ENCODE results near the gene UNCX.
"Not testable (repeated sequence)": the region's sequence is repeated elsewhere in the genome, so short reads cannot be mapped to it uniquely, and the experiment has no call there.

Gene UNCX

GRCh38 chr7:1259621-1260243, 27.1 kb downstream of the UNCX start:
- DNase-seq = no peak

DNA sequence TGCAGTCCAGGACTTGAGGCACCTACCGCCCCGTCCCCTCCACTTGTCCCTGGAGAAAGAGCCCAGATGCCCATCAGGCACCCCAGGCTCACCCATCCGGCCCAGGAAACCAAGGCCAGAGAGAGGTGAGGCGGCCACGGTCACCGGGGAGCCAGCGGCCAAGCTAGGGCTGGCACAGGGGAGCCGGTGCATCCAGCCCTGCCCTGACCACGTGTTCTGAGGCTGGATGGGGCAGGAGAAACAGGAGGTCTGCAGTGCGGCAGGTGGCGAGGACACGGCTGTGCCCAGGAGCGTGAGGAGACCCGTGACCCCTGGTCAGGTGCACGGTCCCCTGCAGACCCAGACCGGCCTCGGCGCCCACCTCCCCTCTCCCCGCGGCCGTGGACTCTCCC, 27.6 kb downstream of the UNCX start:
- no peak for DNase-seq

DNA sequence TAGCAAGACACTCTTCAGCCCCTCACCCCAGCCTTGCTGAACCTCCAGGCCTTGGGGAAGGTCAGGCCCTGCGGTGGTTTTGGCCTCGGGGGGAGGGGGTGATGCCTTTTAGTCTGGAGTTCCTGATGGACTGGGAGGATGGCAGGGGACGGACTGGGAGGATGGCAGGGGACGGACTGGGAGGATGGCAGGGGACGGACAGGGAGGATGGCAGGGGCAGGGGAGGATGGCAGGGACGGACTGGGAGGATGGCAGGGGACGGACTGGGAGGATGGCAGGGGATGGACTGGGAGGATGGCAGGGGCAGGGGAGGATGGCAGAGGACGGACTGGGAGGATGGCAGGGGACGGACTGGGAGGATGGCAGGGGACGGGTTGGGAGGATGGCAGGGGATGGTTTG, 28.4 kb downstream of the UNCX start:
- DNase-seq = not testable (repeated sequence)

GRCh38 chr7:1262441-1262840, 29.8 kb downstream of the UNCX start:
- no peak for DNase-seq

GRCh38 chr7:1263391-1263951, 30.8 kb downstream of the UNCX start:
- DNase-seq = no peak

- DNase-seq = no peak
These were observed 31.9 kb downstream of the UNCX start for GRCh38 chr7:1264345-1265280.

DNA sequence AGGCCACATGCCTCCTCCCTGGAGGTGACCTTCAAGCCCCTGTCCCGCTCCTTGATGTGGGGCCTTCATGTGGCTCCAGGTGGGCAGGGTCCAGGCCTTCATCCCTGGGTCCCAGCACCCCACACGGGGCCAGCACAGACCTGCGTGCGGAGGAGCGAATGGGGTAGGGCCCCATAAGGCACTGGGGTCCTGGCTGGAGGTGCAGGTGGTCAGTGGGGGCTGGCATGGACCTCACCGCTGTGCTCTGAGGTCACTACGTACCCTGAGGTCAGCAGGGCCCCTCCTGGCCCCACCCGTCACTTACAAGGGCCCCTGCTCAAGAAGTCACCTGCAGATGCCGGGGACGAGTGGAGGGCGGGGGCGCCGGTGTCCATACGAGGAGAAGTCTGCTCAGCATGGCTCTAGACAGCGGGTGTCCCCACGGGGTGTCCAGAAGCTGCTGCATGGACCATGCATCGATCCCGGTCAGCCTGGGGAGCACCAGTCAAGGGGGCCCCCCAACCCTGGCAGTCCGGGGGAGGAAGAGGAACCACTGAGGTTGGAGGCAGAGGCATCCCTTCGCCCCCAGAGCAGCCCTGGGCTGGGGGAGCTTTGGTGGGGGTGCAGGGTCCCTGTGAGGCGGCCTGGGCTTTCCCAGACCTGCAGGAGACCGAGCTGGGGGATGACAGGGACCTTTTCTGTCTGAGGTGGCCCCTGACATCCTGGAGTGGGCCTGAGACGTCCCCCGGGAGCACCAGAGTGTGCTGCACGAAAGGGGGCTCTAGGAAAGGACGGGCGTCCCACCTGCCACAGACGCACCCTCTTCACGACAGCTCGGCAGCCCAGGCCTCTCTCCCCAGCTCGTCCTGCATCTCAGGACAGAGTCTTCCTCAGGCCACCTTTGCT, 34.6 kb downstream of the UNCX start:
- no peak for DNase-seq

GRCh38 chr7:1268076-1268815, 35.6 kb downstream of the UNCX start:
- no peak for DNase-seq

- DNase-seq = no peak
These were observed 36.2 kb downstream of the UNCX start for GRCh38 chr7:1268866-1269265.

DNA sequence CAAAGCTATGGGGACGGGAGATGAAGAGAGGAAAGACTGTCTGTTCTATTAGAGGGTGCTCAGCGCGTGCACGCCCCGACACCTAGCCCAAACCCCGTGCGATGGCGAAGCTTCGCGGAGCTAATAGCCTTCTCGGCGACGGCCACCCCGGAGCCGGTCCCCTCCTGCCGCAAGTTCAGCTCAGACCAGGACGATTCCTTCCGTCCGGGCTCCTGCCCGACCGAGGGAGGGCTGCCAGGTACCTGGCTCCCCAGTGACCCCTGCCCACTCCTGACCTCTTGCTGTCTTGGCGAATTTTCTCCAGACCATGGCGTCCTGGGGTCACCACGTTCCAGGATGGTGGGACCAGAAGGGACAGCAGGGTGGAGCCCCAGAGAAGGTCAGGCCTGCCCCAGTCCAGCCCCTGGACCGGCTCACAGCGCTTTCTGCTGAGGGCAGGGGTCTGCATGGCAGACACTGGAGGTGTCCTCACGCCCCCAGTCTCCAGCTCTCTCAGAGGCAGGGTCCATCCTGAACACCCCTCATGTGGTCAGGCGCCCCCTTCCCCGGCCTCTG, 36.7 kb downstream of the UNCX start:
- no peak for DNase-seq

- DNase-seq = no peak
These were observed 37.5 kb downstream of the UNCX start for GRCh38 chr7:1270181-1270580.

DNA sequence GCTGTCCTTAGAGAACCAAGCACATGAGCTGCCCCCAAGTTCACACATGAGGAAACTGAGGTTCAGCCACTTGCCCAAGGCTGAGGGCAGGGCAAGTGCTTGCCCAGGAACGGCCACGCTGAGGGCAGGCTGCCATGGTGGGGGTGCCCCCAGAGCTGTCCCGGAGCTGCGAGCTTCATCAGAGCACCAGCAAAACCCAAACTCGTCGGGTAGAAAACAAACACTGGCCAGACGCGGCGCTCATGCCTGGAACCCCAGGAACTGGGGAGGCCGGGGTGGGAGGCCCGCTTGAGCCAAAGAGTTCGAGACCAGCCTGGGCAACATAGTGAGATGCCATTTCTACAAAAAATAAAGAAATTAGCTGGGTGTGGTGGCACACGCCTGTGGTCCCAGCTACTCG, 38.4 kb downstream of the UNCX start:
- DNase-seq = no peak

- no peak for DNase-seq
These were observed 39.0 kb downstream of the UNCX start for GRCh38 chr7:1271656-1272055.

DNA sequence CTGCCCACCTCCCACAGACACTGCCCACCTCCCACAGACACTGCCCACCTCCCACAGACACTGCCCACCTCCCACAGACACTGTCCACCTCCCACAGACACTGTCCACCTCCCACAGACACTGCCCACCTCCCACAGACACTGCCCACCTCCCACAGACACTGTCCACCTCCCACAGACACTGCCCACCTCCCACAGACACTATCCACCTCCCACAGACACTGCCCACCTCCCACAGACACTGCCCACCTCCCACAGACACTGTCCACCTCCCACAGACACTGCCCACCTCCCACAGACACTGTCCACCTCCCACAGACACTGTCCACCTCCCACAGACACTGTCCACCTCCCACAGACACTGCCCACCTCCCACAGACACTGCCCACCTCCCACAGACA, 39.5 kb downstream of the UNCX start:
- not testable (repeated sequence) for DNase-seq

- no peak for DNase-seq
These were observed 41.6 kb downstream of the UNCX start for GRCh38 chr7:1274121-1274875.

- no peak for DNase-seq
These were observed 42.3 kb downstream of the UNCX start for GRCh38 chr7:1274876-1275375.

GRCh38 chr7:1275451-1276381, 43.0 kb downstream of the UNCX start:
- no peak for DNase-seq

GRCh38 chr7:1276626-1277175, 44.0 kb downstream of the UNCX start:
- DNase-seq = no peak

DNA sequence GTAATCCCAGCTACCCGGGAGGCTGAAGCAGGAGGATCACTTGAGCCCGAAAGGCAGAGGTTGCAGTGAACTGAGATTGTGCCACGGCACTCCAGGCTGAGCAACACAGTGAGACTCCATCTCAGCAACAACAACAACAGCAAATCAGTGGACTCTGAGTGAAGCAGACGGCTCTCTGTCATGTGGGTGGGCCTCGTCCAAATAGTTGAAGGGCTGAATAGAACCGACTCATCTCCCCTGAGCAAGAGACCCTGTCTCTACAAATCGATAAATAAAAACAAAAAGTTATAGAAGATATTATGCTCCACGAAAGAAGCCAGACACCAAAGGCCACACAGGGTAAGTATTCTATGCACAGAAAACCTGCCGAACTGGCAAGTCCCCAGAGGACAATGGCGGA, 45.9 kb downstream of the UNCX start:
- no peak for DNase-seq

GRCh38 chr7:1279041-1279440, 46.4 kb downstream of the UNCX start:
- DNase-seq = no peak
